Endothelial cell (in vitro differentiated cells): ENCODE results near the gene BAZ2A. TPM values are rescaled to one million over a fixed set of nuclear protein-coding genes. Genes with fewer than 3 reads are reported as not detected.
A peak's percentile ranks its signal among the peaks of the same experiment; 100 is the strongest.

Experiments
- DNase-seq: peaks from one replicate; pipeline ENCODE4 v3.0.0; 2021; ENCODE audit warnings: low spot score
- H3K27ac Mint-ChIP-seq: one replicate; pipeline ENCODE4 v1.8.0; 2021; ENCODE audit warnings: mixed read lengths, inconsistent platforms; ENCODE audit not compliant: unreplicated experiment
- H3K27me3 Mint-ChIP-seq: one replicate; pipeline ENCODE4 v1.8.0; 2021; ENCODE audit warnings: mild to moderate bottlenecking, moderate library complexity, mixed read lengths, inconsistent platforms; ENCODE audit not compliant: unreplicated experiment
- H3K36me3 Mint-ChIP-seq: one replicate; pipeline ENCODE4 v1.8.0; 2021; ENCODE audit warnings: mild to moderate bottlenecking, low read depth, mixed read lengths, inconsistent platforms; ENCODE audit not compliant: unreplicated experiment
- H3K4me1 Mint-ChIP-seq: one replicate; pipeline ENCODE4 v1.8.0; 2021; ENCODE audit warnings: mild to moderate bottlenecking, mixed read lengths, inconsistent platforms; ENCODE audit not compliant: unreplicated experiment
- H3K4me3 Mint-ChIP-seq: one replicate; pipeline ENCODE4 v1.8.0; 2021; ENCODE audit warnings: mild to moderate bottlenecking, mixed read lengths, inconsistent platforms; ENCODE audit not compliant: unreplicated experiment
- H3K9me3 Mint-ChIP-seq: one replicate; pipeline ENCODE4 v1.8.0; 2021; ENCODE audit warnings: mixed read lengths, inconsistent platforms; ENCODE audit not compliant: unreplicated experiment
- total RNA-seq: library from RNA; stranded (reverse); fragmentation: NEBNext Ultra II Directional; extraction: Animal tissue kit (Norgen Biotek cat#: 25700); gene quantifications from one replicate; pipeline ENCODE4 v1.2.1, GENCODE V29; 2021; ENCODE audit not compliant: unreplicated experiment
- TF ChIP-seq, protein P1 (sequence below): fragments of 200-600 bp; sonication (generic); IDR thresholded peaks from one replicate; pipeline ENCODE4 v1.5.0; 2021; ENCODE audit warnings: antibody characterized with exemption; ENCODE audit not compliant: unreplicated experiment

BAZ2A gene
- total RNA-seq, 1 donor from 2014 or later = 165 TPM

DNA sequence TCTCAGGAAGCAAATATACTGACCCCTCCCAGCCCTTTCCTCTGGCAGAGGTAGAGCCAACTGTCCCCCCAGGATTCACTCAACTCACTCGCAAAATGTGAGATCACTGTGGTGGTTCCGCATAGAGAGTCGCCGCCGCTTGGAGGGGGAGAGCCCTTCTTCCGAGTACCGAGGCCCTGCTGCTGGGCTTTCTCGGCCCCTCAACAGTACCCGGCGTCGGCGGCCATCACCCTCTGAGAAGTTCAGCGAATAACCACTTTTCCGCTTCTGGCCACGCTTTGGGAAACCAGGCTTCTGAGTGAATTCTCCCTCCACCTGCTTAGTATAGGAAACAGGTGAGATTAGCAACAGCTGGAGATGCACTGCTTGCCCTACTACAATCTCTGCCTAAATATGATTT lies 31.1 kb downstream of the BAZ2A start:
- DNase-seq = no peak
- TF ChIP-seq, protein P1, sequence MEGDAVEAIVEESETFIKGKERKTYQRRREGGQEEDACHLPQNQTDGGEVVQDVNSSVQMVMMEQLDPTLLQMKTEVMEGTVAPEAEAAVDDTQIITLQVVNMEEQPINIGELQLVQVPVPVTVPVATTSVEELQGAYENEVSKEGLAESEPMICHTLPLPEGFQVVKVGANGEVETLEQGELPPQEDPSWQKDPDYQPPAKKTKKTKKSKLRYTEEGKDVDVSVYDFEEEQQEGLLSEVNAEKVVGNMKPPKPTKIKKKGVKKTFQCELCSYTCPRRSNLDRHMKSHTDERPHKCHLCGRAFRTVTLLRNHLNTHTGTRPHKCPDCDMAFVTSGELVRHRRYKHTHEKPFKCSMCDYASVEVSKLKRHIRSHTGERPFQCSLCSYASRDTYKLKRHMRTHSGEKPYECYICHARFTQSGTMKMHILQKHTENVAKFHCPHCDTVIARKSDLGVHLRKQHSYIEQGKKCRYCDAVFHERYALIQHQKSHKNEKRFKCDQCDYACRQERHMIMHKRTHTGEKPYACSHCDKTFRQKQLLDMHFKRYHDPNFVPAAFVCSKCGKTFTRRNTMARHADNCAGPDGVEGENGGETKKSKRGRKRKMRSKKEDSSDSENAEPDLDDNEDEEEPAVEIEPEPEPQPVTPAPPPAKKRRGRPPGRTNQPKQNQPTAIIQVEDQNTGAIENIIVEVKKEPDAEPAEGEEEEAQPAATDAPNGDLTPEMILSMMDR = no peak
- H3K4me1 Mint-ChIP-seq = no peaks in the 10 kb centered on the region
- H3K36me3 Mint-ChIP-seq = peaks cover 62% of the 10 kb centered on the region
- H3K4me3 Mint-ChIP-seq = no peak overlapping the region
- peaks cover 6% of the 10 kb centered on the region for H3K27me3 Mint-ChIP-seq
- no peaks in the 10 kb centered on the region for H3K9me3 Mint-ChIP-seq
- no peak overlapping the region for H3K27ac Mint-ChIP-seq

- TF ChIP-seq, protein P1 = no peak
- Mint-ChIP-seq H3K4me3 (no peak overlapping the region), H3K36me3 (peaks cover 49% of the 10 kb centered on the region), H3K27ac (no peak overlapping the region), H3K27me3 (peaks cover 4% of the 10 kb centered on the region), H3K9me3 (no peaks in the 10 kb centered on the region), H3K4me1 (peaks cover under 1% of the 10 kb centered on the region)
- no peak for DNase-seq
Observed at GRCh38 chr12:56596815-56597214, 33.3 kb downstream of the BAZ2A start.

DNA sequence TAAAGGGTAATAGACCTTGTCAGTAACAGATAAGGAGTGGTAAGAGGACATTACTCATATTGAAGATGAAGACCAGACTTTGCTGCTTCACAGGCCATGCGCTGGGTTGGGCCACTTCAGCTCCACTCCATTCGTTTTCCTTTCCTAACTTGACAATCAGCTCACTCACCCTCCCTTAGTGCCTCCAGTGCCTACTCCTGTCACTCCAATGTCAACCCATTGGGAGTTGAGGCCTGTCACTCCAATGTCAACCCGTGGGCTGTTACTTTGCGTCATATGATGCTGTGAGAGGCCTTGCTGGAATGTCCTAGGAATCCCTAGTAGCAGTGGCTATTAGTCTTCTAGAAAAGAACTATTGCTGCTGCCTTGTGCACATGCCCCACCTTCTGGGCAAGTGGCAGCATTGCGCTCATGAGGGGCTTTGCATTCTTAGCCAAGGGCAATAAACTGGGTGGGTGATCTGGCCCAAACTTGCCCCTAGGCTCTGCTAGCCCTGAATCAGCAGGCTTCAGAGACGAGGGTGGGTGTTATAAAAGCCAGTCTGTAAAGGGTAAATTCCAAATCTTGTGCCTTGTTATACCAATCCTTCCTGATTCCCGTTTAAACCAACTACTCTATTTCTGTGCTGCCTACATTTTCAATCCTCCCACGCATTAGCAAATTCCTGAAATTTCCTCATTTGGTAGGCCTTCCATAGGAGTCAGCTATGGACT lies 36.1 kb downstream of the BAZ2A start:
- H3K27ac Mint-ChIP-seq = peak overlapping the region; percentile 65
- TF ChIP-seq, protein P1 = peak; percentile 63
- H3K9me3 Mint-ChIP-seq = no peaks in the 10 kb centered on the region
- peaks cover 23% of the 10 kb centered on the region for H3K36me3 Mint-ChIP-seq
- DNase-seq = peak; percentile 73
- H3K4me3 Mint-ChIP-seq = peak overlapping the region; percentile 18
- H3K4me1 Mint-ChIP-seq = peaks cover 2% of the 10 kb centered on the region
- peaks cover 5% of the 10 kb centered on the region for H3K27me3 Mint-ChIP-seq

GRCh38 chr12:56591961-56592360 lies 38.2 kb downstream of the BAZ2A start:
- TF ChIP-seq, protein P1 = no peak
- H3K27ac Mint-ChIP-seq = no peak overlapping the region
- peaks cover 2% of the 10 kb centered on the region for H3K4me1 Mint-ChIP-seq
- no peak overlapping the region for H3K4me3 Mint-ChIP-seq
- H3K36me3 Mint-ChIP-seq = peaks cover 27% of the 10 kb centered on the region
- H3K9me3 Mint-ChIP-seq = no peaks in the 10 kb centered on the region
- peaks cover 3% of the 10 kb centered on the region for H3K27me3 Mint-ChIP-seq
- DNase-seq = no peak

DNA sequence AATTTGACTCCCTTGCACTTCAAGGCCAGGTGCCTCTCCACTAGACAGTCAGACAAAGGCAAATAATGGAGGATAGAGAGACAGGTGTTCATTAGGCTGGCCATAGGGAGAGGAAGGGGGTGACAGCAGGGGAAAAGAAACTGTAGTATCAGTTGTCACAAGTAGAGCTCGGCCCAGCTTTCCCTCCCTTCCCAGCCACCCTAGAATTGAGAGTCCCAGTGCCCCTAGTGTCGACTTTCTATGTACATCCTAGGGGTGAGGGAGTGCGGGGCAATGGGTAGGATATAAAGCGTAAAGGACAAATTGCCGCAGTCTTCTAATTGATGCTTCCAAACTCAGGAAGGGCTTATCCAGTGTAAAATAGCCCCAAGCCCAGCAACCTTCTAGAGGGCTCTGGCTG lies 39.0 kb downstream of the BAZ2A start:
- peaks cover 3% of the 10 kb centered on the region for H3K27me3 Mint-ChIP-seq
- no peaks in the 10 kb centered on the region for H3K9me3 Mint-ChIP-seq
- H3K4me3 Mint-ChIP-seq = no peak overlapping the region
- H3K4me1 Mint-ChIP-seq = peaks cover 2% of the 10 kb centered on the region
- no peak for DNase-seq
- peaks cover 29% of the 10 kb centered on the region for H3K36me3 Mint-ChIP-seq
- TF ChIP-seq, protein P1 = no peak
- H3K27ac Mint-ChIP-seq = no peak overlapping the region
